ENCODE data around the gene TTC27.
A peak's percentile ranks its signal among the peaks of the same experiment; 100 is the strongest.
"Not testable (repeated sequence)": the region's sequence is repeated elsewhere in the genome, so short reads cannot be mapped to it uniquely, and the experiment has no call there.

Gene TTC27

DNA sequence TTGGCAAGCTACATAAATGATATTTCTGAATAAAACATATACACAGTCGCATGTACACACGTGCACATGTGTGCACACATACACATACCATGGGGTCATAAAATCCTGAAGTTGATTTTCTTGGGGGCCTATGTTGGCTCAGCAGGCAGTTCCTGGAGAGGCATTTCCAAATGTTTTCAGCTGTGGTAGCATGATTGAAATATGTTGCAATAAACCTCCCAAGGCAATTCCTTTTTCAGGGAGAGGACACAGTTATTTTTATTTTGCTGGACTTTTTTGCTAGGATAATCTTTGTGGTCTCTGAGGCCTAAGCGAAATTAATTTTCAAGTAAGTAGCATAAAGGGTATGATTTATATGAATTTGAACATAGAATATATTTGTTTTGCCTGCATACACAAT is 192.2 kb downstream of the TTC27 start:
- DNase-seq = no peak

DNA sequence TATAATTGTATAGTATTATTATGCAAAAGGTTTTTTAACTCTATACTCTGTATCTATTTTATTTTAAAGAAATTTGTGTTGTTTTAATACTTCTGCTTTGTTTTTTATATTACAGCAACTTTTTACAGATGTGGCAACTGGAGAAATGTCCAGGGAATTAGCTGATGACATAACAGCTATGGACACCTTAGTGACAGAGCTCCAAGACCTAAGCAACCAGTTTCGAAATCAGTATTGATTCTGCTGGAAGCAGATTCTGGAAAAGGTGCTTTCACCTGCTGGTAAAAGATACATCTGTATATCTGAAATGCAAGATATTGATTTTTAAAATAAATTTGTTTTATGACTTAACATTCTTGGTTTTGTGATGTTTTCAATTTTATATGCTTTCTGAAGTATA is 192.9 kb downstream of the TTC27 start:
- no peak for DNase-seq

- DNase-seq = no peak
Measured at GRCh38 chr2:32824070-32824809, 196.4 kb downstream of the TTC27 start.

GRCh38 chr2:32825291-32825712 is 197.5 kb downstream of the TTC27 start:
- peak; percentile 9 for DNase-seq

- no peak for DNase-seq
Measured at GRCh38 chr2:32830196-32830595, 202.3 kb downstream of the TTC27 start.

- no peak for DNase-seq
Measured at GRCh38 chr2:32832821-32833220, 205.0 kb downstream of the TTC27 start.

DNA sequence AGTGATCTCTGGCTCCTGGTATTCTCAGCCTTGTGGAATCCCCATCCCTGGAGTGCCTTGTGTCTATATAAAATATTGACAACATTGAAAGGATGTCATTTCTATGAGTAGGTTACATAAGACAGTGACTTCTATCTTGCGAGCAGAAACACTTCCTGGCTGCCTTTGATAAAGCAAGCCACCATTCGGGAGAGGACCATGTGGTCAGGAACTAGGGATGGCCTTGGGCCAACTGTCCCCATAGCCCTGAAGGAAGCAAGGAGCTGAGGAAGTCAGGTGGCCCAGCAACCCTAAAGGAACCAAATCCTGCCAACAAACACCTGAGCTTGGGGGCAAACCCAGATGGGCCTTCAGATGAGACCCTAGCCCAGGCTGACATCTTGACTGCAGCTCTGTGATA is 205.9 kb downstream of the TTC27 start:
- peak; percentile 22 for DNase-seq

DNA sequence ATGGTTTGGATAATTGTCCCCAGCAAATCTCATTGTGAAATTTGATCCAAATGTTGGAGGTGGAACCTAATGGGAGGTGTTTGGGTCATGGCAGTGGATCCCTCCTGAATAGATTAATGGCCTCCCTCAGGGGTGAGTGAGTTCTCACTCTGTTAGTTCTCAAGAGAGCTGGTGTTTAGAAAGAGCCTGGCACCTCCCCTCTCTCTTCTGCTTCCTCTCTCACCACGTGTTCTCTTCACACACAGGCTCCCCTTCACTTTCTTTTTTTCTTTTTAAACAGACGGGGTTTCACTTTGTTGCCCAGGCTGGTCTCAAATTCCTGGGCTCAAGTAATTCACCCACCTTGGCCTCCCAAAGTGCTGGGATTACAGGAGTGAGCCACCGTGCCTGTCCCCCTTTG is 207.3 kb downstream of the TTC27 start:
- peak; percentile 20 for DNase-seq

- DNase-seq = peak; percentile 68
Measured at GRCh38 chr2:32836933-32837332, 209.1 kb downstream of the TTC27 start.

DNA sequence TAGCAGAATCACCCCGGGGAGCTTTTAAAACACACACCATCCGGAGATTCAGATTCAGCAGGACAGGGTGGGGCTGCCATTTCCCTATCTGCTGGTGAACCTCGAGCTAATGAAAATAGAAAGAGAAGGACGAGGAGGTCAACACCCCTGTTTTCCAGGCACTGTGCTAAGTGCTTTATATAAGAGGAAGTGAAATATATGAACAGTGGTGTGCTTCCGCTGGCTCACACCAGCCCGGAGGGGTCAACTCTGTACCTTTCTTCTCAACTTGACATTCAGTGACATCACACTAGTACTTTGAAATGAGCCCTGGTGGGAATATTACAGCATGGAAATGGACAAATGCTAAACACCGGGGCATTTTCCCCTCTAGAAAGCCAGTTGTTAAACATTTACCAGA is 210.6 kb downstream of the TTC27 start:
- no peak for DNase-seq

DNA sequence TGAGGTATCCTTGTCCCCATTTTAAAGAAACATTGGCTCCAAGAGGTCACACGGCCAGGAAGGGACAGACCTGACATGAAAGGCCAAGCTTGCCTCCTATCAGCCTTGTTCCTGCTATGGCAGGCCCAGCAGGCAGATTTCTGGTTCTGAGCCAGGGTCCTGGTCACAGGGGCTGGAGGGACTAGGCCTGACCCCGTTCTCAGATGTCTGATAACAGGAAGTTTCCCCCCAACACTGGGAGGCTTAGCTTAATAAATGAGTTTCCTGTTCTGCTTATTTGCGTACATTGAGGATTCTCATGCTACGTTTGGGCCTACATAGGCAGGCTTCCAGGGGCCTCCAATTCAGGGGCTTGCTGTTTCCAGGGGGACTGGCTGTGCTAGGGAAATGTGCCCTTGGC is 211.1 kb downstream of the TTC27 start:
- no peak for DNase-seq

DNA sequence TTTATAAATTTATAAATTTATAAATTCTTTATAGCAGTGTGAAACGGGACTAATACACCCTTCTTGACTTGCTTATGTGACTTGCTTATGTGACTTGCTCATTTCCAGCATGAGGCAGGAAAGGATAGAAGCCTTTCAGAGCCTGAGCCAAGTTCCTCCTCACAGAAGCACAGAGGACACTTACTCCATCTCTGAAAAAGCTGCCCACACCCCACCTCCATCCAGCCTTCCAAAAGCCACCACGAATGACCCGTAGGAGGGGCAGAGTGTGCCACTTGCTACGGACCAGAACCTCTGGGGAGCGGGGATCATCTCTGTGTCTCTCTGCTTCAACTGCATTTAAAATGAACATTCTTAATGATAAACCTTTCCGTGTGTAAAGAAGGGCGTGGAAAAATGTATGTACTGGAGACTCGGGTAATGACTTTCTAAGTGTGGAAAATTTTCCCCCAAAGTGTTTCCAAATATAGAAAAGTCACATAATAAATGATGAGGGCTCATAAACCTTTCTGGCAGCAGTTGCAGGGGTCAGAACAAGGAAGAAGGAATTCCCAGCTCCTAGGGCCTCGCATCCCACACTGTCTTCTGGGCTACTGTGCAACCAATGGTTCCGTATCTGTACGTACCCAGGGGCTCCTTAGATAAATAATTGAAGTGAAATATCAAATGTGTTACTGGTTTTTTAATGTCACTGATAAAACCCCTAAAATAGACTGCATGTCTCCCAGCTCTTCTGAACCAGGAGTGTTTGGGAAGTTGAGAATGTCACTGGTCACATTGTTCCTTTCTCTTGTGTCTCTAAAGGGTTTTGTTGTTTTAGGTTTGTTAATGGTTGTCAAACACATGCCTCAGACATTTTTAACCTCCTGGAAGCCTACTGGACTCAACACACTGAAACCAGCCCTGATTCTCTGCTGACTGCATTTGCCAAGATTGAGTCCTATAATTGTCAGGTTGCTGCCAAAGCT is 214.4 kb downstream of the TTC27 start:
- no peak for DNase-seq

- no peak for DNase-seq
Measured at GRCh38 chr2:32843699-32844098, 215.8 kb downstream of the TTC27 start.

DNA sequence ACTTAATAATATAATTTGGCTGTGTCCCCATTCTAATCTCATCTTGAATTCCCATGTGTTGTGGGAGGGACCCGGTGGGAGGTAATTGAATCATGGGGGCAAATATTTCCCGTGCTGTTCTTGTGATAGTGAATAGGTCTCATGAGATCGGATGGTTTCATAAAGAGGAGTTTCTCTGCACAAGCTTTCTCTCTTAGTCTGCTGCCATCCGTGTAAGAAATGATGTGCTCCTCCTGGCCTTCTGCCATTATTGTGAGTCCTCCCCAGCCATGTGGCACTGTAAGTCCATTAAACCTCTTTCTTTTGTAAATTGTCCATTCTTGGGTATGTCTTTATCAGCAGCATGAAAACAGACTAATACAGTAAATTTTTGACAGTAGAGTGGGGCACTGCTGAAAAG is 216.4 kb downstream of the TTC27 start:
- no peak for DNase-seq

DNA sequence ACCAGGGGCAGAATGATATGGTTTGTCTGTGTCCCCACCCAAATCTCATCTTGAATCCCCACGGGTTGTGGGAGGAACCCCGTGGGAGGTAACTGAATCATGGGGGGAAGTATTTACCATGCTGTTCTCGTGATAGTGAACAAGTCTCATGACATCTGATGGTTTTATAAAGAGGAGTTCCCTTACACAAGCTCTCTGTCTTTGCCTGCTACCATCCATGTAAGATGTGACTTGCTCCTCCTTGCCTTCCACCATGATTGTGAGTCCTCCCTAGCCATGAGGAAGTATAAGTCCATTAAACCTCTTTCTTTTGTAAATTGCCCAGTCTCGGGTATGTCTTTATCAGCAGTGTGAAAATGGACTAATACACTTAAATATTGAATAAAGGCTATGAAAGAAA is 218.4 kb downstream of the TTC27 start:
- not testable (repeated sequence) for DNase-seq

DNA sequence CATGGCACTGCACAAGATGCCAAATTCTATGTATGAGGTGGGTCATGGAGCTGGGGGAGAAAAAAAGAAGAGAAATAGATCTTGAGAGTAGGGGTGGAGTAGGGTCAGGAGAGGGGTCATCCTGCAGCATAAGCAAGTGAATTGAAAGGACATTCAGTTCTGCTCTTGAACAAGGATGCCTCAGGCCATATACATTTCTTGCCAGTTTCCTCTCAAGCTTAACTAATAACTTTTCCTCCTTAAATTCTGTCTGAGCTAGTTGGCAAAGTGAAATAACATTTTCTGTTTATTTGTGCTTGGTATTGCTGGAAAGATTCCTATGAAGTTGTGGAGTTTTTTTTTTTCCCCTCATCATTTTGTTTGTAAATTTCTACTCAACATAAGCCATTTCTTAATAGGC is 219.9 kb downstream of the TTC27 start:
- DNase-seq = no peak

DNA sequence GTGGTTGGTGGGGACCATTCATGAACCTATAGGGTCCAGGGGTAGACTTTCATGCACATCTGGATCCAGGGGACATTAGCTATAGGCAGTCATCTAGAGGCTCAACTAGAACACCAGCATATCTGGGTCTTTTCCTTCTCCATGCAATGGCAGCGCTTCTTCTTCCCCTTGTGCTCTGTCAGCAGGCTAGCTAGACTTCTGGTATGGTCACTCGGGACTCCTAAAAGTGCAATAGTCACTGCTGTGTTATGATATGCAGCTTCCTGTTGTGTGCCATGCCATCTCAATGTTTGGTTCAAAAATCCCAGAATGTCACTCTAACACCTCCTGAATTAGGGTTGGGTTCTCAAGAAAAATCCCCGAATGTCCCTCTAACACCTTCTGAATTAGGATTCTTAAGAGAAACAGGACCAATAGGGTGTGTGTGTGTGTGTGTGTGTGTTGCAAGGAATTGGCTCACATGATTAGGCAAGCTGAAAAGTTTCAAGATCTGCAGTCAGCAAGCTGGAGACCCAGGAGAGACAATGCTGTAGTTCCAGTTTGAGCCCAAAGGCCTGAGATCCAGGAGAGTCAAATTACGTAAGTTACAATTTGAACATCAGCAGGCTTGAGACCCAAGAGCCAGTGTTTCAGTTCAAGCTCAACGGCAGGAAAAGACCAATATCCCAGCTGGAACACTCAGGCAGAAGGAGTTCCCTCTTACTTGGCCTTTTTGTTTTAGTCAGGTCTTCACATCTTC is 221.8 kb downstream of the TTC27 start:
- DNase-seq = no peak

- DNase-seq = no peak
Measured at GRCh38 chr2:32851777-32852439, 224.1 kb downstream of the TTC27 start.

DNA sequence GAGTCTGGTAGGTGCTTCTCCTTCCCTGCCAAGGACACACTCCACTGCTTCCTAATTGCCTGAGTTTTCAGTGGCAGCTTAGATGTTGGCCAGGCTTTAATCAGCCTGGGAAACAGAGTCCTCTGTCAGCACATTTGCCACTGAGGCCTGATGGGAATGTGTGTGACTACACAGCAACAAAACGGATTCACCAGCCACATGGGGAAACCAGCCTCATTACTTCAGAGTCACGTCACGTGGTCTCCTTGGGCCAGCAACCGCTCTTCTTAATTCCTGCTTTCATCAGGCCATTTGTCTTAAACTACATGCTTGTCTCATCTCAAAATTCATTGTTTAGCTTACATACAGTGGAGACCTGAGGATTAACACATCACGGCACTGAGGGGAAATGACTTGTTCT is 225.0 kb downstream of the TTC27 start:
- DNase-seq = no peak

- DNase-seq = no peak
Measured at GRCh38 chr2:32856891-32857290, 229.0 kb downstream of the TTC27 start.

DNA sequence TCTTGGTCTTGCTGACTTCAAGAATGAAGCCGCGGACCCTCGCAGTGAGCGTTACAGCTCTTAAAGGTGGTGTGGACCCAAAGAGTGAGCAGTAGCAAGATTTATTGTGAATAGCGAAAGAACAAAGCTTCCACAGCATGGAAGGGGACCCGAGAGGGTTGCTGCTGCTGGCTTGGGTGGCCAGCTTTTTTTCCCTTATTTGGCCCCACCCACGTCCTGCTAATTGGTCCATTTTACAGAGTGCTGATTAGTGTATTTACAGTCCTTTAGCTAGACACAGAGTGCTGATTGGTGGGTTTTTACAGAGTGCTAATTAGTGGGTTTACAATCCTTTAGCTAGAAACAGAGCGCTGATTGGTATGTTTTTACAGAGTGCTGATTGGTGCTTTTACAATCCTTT is 230.9 kb downstream of the TTC27 start:
- DNase-seq = no peak

DNA sequence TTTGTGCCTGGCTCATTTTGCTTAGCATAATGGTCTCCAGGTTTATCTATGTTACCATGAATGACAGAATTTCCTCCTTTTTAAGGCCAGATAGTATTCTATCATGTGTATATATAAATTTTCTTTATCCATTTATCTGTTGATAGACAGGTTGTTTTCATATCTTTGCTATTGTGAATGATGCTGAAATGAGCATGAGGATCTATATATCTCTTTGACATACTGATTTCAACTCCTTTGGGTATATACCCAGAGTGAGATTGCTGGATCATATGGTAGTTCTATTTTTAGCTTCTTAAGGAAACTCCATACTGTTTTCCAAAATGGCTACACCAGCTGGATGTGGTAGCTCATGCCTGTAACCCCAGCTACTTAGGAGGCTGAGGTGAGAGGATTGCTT is 232.5 kb downstream of the TTC27 start:
- DNase-seq = no peak
